NCI-H146 treated with DMSO at 0.1 percent for 48 hours (cell line): ENCODE results near the gene RANBP3.
"Not testable (repeated sequence)": the region's sequence is repeated elsewhere in the genome, so short reads cannot be mapped to it uniquely, and the experiment has no call there.

Source experiments
- DNase-seq: peaks from one replicate; lab custom pipeline; 2025; ENCODE audit not compliant: unreplicated experiment; lab: John Stamatoyannopoulos, UW

RANBP3 gene

DNA sequence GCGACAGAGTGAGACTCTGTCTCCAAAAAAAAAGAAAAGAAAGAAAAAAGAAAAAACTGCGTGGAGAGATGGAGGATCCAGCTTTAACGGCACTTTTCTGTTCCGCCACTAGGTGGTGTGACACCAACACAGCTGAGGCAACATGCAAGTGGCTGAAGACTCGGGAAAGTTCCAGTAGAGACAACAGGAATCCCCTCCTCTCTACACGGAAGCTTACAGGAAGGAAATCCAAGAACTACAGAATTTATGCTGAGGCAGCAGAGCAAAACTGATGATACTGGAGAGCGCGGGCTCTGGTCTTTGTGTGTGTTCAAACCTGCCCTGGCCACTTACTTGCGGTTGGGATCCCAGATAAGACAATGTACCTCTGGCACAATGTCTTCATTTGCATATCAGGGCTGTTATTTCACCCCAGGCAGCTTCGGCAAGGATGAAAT lies 9.9 kb downstream of the RANBP3 start:
- DNase-seq: no peak

DNA sequence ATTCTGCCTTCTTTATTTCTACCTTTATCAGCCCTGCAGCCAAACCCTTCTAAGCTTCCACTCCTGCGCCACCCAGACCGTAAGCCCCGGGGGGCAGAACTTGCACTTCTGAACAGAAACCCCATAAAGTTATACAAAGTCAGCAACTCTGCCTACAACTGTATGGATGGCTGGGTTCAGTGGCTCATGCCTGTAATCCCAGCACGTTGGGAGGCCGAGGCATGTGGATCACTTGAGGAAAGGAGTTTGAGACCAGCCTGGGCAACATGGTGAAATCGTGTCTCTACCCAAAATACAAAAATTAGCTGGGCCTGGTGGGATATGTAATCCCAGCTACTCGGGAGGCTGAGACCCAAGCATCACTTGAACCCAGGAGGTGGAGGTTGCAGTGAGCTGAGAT lies 10.4 kb downstream of the RANBP3 start:
- DNase-seq: no peak

DNA sequence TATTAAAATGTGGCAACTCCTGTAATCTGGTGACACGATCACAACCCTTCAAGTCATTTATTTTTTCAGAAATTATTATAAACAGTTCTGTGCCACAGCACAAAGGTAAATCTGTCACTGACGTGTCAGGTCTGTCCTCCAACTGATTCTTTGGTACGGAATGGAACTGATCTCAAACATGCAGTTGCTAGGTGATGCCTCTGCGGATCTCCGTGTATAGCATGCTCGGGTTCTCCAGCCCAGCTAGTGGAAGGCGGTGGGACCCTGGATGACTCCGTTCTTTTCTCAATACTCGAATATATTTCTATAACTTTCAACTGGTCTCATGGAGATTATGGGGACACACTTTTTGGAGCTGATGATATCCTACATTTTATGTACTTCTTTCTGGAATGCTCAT lies 11.0 kb downstream of the RANBP3 start:
- no peak for DNase-seq

DNA sequence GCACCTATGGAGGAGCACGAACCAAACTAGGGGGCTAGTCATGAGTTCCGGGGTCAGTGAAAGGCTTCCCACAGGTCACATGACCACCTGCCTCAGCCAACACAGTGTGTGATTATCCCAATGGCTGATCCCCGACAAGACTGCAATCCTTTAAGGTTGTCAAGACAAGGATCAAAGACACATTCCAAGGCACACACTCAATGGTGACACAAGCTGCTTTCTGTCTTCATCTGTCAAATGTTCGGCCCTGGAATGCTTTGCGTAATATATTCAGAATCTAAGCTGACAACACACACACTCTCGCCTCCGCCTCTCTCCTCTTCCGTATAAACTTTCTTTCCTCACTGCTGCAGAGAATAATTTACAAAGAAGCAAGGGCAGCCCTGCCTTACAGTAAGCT lies 11.7 kb downstream of the RANBP3 start:
- DNase-seq: no peak

DNA sequence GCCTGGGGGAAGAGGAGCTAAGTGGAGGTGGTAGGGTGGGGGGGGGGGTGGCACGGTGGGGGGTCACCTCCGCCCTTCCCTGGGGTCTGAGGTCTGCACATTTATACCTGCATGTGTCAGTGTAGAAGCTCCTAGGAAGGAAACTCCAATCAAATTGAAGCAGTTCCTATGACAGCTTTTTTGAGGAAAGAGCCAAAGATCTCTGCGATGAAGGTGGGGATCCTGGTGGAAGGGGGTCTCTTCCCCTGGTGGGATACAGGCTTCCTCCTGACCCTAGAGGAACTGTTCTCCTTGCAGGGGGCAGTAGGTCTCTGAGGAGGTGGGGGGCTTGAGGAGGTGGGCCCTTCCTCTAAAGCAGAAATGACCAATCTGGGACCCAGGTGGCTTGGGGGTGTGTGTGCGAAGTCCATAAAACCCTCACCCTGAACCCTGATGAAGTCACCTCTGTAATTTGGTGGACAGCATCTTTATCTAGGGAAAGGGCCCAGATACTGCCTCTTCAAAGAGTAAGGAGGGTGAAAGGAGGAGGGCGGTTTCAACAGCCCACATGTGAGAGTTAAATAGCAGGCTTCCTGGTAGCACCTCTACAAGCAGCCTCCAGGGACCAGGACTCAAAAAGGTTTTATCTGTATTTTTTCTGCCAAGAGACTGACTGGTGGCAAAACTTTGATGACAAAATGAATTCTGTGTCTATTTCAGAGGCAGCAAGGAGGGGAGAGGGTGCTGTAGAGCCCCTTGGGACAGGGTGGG lies 12.9 kb downstream of the RANBP3 start:
- DNase-seq: no peak

DNA sequence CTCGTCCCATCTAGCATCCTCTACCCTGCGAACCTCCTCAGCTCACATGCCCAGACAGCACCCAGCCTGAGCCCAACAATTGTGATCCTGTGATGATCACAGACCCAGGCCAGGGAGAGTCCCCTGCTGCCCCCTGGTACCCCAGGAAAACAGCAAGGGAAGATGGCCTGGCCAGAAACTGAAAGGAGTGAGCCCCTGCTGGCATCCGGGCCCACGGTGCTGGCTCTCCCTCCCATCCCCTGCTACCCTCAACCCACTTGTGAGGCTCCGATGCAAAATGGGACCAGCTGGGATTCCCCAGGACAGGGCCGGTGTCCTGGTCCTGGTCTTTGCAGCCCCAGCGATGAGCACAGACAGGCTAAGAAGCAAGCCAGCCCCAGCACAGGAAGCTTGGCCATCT lies 14.1 kb downstream of the RANBP3 start:
- no peak for DNase-seq

DNA sequence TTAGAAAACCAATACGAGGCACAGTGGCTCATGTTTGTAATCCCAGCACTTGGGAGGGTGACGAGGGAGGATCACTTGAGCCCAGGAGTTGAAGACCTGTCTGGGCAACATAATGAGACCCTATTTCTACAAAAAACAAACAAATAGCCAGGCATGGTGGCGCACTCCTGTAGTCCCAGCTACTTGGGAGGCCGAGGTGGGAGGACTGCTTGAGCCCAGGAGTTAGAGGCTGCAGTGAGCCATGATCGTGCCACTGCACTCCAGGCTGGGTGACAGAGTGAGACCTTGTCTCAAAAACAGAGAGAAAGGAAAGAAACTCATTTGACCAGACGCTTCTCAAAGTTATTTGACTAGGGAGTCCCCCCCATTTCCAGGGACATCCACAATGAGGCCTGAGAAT lies 14.7 kb downstream of the RANBP3 start:
- not testable (repeated sequence) for DNase-seq

DNA sequence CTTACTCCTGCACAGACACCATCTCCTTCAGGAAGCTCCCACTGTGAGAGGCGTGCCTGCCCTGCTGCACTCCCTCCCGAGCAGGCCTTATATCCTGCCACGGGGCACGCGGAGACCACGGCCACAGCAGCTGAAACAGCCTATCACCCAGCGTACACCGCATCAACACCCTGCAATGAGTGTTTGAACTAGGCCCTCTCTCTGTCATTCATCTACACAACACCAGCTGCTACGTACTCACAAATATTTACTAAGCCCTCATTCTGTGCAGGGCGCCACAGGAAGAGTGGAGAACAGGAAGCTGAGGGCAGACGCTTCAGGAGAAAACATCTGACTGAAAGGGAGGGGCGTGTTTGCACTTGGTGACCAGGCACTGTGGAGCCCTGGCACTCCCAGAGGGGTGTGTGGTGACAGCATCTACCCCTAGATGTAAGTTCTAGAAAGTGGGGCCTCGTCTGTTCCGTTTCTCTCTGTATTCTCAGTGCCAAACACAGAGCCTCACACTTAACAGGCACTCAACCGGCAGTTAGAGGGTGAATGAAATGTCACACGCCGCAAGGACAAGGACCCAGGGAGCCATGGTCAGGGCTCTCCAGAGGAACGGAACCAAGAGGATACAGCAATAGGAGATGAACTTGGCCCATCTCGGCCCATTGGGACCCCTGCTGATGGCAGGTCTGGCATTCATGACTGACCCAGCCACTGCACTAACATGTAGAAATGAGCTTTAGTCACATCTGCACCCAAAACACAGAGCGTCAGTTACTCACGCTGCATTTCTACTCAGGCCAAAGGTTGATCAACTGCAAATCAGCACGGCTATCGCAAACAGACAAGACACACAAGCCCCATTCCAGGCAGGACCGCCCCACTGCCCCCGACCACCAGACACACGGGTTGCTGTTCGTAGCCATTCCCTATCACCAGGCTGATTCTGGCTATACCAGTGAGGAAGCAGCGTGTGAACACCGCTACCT lies 15.7 kb downstream of the RANBP3 start:
- peak; percentile 95 for DNase-seq

DNA sequence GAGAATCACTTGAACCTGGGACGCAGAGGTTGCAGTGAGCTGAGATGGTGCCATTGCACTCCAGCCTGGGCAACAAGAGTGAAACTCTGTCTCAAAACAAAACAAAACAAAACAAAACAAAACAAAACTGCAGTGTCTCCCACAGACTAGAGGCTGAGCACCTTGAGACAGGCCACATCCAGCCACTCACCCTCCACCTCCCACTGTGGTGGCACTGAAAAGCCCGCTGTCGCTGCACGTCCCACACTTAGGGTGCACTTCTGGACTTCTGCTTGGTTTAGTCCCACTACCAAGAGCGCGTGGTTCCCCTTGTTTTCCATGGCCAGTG lies 16.3 kb downstream of the RANBP3 start:
- not testable (repeated sequence) for DNase-seq

DNA sequence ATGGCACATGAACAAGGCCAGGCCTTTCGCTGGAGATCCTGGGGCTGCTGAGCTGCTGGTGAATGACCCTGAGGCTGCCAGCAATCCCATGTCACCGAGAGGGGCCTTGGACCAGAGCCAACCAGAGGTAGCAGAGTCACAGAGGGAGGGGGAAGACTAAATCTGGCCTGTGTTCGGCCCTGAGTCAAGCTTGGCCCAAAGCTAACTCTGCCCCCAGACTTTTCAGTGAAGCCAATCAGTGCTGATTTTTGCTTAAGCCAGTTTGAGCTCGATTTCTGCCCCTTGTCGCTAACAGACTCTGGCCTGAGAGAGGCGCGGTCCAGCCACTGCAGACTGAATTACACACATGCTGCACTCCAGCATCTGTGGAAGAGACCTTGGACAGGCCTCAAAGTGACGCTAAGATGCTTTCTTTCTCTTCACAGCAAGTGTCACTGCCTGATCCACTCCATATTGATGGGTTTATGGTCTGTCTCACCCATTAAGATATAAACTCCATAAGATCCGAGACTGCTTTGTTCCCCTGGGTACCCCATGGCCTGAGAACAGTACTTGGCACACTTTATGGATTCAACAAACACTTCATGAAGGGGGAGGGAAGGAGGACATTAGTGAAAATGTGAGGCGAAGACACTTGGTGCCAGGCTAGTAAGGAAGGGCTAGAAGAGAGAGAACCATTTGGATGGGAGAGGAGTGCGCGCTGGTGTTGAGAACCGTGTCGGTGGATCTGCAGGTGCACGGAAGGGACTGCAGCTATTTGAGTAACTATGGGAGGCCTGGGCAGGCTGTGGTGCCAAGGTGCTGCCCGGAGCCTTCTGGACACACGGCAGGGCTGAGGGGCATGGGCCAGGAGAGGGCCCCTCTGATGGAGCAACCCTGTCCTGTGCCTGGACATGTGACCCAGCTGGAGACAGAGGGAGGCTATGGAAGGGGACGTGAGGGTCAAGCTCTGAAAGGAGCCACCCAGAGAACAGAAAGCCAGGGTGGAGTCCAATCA lies 17.6 kb downstream of the RANBP3 start:
- DNase-seq: no peak

DNA sequence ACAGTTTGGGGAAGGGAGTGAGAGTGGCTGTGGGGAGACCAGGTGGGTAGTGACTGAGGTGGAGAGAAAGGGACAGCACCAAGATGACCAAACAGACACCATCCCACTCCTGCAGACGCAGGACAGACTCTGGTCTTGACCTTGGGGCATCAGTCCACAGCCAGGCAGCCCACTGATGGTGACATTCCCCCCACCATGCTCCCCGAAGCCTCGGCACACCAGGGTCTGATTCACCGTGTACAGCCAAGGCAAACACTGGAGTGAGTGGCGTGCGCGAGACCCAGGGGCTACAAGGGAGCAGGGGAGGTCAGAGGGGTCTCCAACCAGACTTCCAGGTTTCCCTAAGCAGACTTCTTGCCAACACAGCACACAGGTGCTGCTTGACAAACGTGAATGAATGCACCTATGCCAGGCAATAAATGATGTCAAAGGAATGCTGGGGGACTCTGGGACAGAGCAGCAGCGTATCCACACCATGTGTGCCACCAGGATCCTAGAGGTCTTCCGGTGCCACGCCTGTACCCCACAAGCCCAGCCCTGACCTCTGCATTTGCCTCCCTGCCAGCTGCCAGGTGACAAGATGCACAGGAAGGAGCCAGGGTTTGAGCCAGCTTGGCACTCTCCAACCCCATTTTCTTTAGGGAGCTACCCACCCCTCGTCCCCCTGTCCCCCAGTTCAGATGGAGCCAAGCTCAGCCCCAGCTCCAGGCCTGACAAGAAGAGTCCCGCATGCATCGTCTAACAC lies 18.5 kb downstream of the RANBP3 start:
- no peak for DNase-seq

DNA sequence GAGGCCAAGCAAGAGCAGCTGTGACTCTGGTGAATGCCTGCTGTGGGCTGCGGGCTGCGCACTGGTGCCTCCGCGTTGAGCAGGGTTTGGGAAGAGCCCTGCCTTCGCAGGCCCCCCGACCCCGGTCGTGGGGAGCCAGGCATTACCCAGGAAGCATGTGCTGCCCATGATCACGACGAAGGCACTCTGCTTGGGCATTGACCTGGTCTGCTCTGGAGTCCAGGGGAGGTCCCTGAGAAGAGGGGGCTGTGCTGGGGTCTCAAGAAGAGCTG lies 19.2 kb downstream of the RANBP3 start:
- DNase-seq: no peak

DNA sequence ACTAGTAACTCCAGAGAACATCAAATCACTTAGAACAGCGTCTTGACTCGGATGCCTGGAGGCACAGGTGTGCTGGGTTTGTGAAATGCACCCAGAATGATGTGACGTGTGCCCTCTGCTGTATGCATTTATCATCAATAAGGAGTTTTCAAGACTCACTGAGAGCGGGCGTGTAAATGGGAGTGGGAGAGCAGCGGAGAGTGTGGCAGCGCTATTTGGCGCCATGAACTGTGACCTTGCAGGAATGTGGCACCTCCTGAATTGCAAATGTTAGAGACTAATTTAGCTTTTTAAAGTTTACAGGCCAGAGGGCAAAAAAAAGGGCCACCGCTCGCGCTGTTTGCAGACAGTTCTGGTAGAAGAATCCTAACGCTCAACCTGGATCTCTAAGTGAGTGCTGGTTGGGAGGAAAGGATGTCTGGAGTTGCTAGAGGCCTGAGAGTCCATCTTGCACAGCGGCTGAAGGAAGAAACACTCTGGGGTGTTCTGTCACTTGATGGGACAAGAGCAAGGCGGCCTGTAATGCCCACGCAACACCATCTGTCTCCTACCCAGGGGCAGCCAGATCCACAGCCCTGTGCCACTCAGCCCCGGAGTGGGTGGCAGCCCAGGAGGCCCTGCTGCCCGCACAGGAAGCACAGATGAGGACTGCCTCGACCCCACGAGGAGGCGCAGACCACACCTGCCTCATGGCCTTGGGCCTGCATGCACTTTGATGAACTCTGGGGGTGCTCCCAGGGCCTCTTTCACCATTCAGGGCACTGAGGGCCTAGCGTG lies 19.7 kb downstream of the RANBP3 start:
- DNase-seq: no peak

DNA sequence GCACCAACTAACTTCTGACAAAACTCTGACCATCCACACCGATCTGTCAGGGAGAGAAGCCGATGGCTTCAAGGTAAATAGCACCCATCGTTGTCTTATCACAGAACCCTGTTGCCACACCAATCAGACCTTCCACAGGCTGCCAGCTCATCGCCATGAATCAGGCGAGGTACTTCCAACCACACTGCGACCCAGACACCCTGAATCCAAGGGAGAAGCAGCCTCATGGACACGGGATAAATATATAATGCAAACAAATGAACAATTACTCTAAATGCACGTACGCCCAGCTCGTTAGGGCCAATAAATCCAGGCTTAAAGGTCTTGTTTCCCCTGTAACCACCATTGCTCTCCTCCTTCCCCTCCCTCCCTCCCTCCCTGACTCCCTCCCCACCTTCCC lies 20.8 kb downstream of the RANBP3 start:
- DNase-seq: peak; percentile 11

DNA sequence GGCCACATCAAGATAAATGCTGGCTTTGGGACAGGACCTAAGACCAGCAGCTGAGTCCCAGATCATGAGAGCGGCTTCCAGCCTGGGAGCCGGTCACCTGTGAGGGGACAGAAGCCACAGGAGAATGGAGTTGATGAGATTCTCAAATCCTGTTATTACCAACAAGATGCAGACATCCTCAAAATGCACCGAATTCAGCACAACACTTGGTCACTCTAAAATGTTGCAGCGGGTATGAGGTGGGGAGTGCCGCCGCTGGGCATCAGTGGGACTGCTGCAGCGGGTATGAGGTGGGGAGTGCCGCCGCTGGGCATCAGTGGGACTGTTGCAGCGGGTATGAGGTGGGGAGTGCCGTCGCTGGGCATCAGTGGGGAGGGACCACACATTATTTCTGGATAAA lies 21.2 kb downstream of the RANBP3 start:
- DNase-seq: no peak

DNA sequence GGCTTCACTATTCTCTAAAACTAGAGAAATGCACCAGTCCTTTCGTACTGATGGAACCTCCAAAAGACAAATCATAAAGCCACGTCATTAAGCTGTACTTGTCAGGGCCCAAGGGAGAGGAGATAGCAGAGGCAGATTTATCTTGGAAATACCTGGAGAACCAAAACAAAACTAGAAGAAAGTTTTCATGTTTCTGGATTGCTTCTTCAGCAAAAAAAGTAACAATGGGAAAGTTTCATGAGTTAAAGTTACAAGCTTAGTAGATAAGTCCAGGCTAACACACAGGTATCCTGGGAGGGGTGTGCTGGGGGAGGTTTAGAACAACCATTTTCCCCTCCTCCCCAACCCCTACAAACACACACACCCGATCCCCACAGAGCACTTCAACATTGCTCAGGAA lies 21.6 kb downstream of the RANBP3 start:
- no peak for DNase-seq

DNA sequence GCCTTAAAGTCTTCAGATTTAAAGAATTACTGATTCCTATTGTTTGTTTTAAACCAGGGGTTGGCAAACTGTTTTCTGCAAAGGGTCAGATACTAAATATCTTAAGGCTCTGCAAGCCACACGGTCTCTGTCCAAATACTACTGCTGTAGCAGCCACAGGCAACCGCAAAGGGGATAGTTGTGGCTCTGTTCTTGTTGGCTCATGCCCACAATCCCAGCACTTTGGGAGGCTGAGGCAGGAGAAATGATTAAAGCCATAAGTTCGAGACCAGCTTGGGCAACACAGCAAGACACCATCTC lies 22.4 kb downstream of the RANBP3 start:
- no peak for DNase-seq

DNA sequence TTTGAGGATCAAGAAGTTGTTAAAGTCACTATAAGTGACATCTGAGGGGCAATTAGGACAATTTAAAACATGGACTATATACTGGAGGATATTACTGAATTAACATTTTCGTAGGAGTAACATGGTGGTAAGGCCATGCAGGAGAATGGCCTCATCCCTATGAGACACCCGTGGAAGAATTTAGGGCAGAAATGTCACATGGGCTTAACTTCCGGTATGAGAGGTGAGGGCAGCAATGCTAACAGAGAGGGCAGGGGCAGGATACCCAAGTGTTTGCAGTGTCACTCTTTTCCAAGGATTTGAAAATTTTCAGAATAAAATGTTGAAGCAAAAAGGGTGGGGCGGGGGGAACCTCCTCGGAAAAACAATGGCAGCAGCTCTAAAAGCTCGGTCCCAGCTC lies 23.6 kb downstream of the RANBP3 start:
- DNase-seq: no peak

DNA sequence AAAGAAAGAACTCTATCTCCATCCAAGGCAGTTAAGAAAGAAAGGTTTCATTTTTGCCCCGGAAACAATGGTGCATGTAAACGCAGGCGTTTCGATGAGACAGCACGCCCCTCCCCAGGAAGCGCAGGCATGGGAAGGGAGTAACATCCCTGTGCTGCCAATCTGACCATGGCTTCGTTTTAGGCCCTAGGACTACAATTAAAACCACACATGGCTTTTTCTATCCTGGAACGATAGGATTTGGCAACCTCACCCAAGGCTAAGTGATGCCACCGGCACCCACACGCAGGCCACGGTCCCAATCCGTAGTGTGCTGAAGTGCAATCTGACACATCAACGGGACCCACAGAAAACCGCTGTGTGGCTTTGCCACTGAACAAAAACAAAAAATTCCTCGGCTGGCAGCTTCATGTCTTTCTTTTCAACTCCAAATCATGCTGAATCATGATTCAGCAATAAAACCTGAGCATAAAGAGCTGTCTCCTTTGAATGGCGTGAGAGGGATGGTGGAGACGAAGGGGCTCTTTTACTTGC lies 24.2 kb downstream of the RANBP3 start:
- DNase-seq: no peak

DNA sequence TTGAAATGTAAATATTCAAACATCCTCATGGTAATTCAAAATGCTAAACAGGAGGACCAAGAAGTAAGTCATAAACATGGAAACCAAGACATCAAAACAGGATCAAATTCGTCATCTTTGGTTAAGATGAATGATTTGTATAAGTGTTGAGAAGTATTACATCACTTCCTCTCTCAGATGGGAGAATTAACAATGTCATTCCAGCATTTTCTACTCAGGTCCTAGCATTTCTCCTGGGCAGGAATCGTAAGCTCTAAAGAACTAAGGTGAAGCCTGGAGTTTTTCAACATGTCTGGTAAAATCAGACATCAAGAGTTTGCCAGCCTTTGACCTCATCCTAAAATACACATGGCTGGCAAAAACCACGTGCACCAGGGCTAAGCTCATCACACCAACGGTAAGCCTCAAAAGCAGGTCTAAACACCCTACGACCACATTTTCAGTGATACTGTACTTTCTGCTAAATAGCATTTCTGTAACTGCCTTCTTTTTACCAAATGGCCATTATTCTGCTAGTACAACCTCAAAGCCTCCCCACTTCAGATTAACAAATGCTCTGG lies 24.8 kb downstream of the RANBP3 start:
- no peak for DNase-seq
